ENCODE measurements around the gene E2F8.

The E2F8 gene

GRCh38 chr11:19220903-19221724, 19.6 kb downstream of the E2F8 start:
- no peak for DNase-seq (ENCODE audit: low spot score)

GRCh38 chr11:19218786-19219460, 21.8 kb downstream of the E2F8 start:
- no peak for DNase-seq (ENCODE audit: low spot score)

GRCh38 chr11:19218216-19218615, 22.5 kb downstream of the E2F8 start:
- no peak for DNase-seq (ENCODE audit: low spot score)

DNA sequence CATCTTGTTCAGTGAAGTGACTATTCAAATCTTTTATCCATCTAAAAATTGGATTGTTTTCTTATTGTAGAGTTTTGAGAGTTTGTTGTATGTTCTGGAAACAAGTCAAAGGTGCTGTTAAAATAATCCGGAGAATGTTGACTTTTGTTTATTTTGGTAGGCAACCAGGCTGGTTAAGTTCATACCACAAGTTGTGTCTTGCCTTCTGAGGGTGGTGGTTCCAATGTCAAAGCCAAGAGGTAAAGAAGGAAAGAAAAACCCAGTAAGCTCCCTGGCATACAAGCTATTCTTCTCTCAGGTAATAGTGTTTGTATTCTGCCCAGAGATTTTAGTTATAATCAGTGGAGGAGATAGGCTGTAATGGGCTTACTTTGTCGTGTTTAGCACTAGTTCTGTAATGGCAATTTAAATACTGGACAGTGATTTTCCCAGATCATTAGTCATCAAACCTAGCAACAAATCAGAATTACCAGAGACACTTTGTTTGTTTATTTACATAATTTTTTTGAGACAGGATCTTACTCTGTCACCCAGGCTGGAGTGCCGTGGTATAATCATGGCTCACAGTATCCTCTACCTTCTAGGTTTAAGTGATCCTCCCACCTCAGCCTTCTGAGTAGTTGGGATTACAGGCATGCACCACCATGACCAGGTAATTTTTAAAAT, 23.9 kb downstream of the E2F8 start:
- DNase-seq (ENCODE audit: low spot score): no peak

DNA sequence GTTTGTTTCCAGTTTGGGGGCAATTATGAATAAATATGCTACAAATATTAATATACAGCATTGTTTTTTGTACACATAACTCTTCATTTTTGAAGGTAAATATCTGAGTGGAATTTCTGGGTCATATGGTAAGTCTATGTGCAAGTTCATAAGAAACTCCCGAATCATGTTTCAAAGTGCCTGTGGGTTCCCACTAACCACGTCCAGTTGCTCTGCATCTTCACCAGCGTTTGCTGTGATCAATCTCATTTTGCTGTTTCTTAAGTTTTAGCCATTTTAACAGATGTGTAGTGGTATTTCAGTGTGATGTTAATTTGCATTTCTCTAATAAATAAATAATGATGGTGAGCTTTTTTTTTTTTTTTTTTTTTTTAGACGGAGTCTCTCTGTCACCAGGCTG, 24.7 kb downstream of the E2F8 start:
- DNase-seq (ENCODE audit: low spot score): no peak

- no peak for DNase-seq (ENCODE audit: low spot score)
These were observed 31.0 kb downstream of the E2F8 start for GRCh38 chr11:19209617-19210370.

DNA sequence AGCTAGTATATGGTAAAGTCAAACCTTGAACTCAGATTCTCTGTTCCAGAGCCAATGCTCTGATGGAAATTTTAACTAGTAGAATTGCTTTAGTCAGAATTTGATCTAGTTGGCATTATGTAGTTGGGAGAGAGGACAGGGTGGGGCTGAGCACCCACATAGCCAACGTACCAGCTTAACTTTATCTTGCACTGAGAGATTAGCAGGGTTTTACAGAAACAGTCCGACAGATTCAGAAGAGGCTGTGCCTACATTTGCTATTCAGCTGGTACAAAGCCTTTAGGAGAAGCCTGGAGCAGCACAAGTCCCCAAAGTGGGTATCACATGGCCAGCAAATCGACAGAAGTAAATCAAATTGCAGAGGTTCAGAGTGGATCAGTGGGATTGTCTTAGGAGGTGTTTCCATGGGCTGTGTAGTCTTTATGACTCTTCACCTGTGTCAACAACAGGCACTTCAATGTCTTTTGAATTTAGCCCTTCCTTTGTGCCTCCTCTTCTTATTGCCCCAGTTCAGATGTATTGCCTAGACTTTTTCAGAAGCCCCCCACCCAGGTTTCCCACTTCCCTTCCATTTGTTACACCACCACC, 31.7 kb downstream of the E2F8 start:
- DNase-seq (ENCODE audit: low spot score): no peak

- no peak for DNase-seq (ENCODE audit: low spot score)
These were observed 32.6 kb downstream of the E2F8 start for GRCh38 chr11:19208181-19208580.

DNA sequence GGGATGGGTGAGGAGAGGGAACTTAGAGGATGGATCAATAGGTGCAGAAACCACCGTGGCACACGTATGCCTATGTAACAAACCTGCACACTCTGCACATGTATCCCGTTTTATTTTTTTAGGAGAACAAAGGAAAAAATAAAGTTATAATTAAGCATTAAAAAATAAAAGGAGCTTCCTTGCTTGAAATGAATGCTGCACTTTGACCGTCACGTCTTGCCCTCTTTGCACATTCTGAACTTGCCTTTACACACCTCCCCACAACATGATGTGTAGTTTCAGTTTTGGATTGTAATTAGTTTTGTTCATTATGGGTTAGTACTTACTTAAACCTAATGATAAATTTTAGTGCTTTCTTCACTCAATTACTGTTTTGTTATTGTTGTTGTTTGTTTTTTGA, 35.9 kb downstream of the E2F8 start:
- DNase-seq (ENCODE audit: low spot score): no peak

DNA sequence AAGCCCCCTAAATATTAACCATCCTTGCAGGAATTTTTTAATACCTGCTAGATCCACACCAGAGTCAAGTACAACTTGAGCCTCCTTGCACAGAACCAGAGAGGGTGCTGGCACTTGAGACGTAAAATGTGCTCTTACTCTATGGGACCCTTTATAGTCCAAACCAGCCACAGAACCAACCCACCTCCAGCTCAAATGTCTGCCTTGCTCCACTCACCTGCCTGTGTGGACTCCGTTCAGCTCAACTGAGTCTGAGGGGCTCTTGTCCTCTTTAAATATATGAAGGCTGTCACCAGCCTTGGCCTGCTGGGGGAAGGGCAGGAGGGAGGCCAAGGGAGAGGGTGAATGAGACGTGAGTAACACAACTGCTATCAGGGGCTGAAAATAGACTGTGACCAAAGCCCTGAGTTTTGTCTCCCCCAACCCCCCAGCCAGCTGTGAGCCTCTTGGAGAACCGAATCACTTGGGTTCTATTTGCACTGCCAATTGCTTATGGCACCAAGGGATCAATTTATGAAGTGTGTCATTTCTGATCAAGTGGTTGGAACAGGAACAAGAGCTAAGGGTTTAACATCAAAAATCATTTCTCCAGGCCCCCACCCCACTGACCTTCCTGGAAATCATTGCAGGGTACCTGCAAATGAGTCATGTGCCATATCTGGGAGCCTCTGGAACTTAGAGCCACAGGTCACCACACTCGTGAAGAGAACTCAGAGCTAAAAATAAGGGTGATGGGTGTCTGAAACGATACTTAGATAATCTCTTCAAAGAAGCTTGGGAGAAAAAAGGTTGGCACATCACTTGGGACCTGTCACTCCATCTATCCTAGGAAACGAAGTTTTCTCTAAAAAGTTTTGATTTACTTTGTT, 38.8 kb downstream of the E2F8 start, which contains the start of gene CSRP3:
TSS of gene CSRP3 (minus strand) at position 247 of the 869 bp plus-strand sequence. CDS start 9,535 bp downstream, outside the sequence.
- no peak for DNase-seq (ENCODE audit: low spot score)

- no peak for DNase-seq (ENCODE audit: low spot score)
These were observed 40.1 kb downstream of the E2F8 start for GRCh38 chr11:19200410-19201201.

DNA sequence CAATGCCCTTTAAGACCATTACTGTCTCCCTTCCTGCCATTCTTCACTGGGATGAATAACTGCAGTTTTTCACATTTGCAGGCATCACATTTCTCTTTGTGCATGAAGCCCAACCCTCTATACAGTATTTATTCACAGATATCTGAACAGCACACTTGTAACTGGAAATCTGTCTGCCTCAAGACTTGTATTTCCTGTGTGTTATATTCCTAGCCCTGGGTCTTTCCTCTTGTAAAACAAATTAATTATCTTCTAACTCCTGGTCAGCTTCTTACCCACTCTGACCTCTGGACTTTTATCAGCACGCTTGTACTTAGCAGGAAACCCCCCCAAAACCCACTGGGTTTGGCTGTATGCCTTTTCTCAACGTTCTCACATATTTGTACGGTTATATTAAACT, 41.0 kb downstream of the E2F8 start:
- no peak for DNase-seq (ENCODE audit: low spot score)

- no peak for DNase-seq (ENCODE audit: low spot score)
These were observed 41.7 kb downstream of the E2F8 start for GRCh38 chr11:19199048-19199447.

DNA sequence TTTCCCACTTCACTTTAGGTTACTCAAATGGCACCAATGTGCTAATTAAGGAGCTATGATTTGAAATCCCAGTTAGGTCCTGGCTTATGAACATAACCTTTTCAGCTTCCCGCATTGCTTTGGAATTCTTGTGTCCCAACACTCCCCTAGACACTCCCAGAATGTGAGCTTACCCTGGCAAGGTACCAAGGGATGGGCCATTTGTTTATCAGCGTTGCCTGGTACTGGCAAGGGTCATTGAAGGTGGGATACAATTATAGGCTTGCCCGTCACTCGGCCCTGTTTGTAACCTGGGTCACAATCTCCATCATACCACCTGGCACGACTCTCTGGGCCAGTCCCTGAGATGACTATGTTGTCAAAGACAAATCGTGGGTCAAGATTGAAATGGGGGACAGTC, 44.3 kb downstream of the E2F8 start:
- no peak for DNase-seq (ENCODE audit: low spot score)

DNA sequence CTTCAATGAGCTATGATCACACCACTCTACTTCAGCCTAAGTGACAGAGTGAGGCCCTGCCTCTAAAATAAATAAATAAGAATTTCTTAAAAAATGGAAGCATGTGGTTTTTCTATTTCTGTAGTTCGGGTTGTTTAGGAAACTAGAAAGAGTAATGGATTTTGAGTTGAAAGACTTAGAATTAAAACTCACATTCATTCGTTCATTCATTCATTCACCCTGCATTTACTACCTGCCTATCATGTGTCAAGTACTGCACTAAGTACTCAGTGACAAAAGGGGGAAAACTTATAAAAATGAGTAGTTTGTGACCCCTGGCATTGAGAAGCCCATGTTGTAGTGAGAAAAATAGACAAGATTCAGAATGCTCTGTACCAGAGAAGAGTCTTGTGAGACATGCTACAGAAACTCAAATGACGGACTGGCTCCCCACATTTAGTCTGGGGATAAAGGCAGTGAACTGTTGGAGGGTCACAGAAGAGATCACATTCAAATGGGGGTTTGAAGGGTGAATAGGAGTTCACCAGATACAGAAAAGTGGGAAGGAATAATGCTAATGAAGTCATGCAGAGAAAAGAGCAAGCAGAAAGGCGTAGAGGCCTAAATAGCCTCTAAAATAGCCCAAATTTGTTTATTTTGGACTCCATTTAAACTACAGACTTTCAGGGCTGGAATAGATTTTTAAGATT, 46.0 kb downstream of the E2F8 start:
- DNase-seq (ENCODE audit: low spot score): no peak

DNA sequence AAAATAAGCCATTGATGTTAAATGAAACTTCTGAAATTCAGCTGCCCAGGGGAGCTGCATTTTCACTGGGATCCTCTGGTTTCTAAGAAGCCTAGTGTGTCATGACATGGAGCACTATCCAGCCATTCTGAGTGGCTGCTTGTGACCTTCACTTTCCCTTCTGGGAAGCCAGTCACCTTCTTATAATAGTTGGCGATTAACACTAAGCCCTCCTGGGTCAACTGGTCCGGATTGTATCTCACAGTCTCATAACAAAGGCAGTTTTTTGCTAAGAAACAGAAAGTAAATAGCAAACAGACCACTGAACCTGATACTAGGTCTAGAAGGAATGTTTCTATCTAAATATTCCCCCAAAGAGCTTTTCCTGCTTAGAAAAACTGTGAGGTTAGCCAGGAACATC, 46.8 kb downstream of the E2F8 start:
- no peak for DNase-seq (ENCODE audit: low spot score)

- DNase-seq (ENCODE audit: low spot score): no peak
These were observed 49.1 kb downstream of the E2F8 start for GRCh38 chr11:19191530-19192169.

GRCh38 chr11:19187833-19188258, 52.9 kb downstream of the E2F8 start:
- no peak for DNase-seq (ENCODE audit: low spot score)

Data from CD4-positive, alpha-beta T cell treated with Interleukin-6 at 100 ng/mL for 8 hours (primary cell).